DMS53 (cell line): ENCODE results near the gene TSC22D3.
"Not testable (repeated sequence)": the region's sequence is repeated elsewhere in the genome, so short reads cannot be mapped to it uniquely, and the experiment has no call there.

Source experiments
- DNase-seq: peaks from one replicate; lab custom pipeline; 2025; lab: John Stamatoyannopoulos, UW

The TSC22D3 gene

DNA sequence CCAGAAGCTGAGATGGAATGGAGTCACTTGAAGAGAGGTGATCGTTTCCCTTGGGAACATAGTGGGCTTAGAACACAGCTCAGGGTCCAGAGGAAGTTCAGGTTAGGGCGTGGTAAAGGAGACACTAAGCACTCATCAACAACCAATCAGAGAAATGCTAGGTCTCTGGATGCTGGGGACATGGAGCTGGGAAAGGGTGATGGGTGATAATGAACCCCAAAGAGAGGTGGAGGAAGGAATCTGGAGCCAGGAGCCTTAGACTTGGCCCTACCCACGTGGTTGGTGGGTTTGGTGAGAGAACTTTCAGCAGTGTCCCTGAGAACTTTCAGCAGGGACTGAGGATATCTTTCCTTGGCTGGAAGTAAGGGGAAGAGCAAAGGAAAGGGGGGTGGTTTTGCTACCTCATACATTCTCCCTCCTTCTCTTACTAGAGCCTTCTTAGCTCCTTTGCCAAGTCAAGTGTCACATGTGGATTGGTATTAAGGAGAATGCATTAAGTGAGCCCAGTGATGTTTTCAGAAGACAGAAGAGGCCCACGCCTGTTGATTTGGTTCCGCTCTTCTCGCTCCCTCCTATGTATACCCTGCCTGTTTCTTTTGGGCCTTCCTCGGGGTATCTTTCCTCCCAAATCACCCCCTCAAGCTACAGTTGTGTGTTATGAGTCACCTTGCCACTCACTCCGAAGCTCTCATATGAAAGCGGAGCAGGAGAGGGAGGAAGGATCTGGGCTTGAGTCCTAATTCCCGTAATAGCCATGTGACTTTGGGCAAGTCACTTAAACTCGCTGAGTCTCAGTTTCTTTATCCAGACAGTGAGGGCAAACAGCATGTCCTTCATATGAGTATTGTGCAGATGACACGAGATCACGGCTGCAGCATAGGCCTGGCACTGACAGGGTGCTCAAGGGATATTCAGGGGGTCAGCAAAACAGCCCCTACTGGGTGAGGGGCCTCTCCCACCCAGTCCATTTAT, 63.1 kb downstream of the TSC22D3 start:
- no peak for DNase-seq

DNA sequence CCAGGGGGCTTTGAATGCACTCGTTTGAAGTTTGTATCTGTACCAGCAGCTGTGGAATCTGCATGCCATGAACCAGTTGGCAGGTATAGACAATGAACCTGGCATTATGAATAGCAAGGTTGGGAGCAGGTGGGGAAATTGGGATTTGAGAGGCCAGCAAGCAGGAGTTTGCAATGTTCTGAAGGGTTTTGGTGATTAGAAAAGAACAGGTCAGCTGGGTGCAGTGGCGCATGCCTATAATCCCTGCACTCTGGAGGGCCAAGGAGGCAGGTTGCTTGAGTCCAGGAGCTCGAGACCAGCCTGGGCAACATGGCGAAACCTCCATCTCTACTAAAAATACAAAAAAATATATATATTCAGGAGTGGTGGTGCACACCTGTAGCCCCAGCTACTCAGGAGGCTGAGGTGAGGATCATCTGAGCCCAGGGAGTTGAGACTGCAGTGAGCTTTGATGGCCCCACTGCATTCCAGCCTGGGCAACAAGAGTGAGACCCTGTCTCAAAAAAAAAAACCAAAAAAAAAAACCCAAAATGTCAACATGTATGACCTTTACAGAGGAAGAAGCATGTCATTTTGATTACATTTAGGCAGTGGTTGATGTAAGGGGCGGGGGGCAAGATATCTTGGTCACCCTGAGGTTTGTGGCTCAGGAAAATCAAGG, 63.9 kb downstream of the TSC22D3 start:
- no peak for DNase-seq

DNA sequence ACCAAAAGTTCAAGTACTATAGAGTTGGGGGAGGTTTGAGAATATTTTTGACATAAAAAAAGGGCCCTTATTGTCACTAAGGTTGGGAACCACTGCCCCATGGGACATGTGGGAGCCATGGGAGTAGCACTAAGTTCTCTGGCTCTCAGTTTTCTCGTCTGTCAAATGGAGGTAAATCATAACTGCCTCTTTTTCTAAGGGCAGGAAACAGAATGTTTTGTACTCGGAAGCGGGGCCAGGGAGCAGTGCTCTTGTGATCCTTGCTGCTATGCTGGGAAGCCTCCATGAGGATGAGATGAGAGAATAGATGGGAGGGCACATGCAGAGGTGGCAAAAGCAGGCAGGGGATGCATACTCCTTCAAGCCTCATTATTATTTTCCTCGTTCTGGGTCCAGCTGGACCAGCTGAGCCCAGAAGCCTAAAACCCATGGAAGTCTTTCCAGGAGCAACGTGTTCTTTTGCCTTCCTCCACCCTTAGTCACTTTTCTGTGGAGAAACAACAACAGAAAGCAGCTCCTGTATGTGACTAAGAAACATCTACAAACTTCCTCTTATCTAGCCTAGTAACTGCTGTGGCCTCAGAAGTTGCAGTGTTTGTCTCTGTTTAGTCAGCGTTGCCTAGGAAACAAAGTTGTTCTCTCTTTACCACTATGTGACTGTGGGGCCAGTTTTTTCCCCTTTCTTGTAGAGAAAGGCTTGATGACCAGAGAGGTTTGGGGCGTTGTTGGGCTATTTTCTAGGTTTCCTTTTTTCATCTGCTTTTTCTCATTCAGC, 64.8 kb downstream of the TSC22D3 start:
- peak; percentile 82 for DNase-seq

DNA sequence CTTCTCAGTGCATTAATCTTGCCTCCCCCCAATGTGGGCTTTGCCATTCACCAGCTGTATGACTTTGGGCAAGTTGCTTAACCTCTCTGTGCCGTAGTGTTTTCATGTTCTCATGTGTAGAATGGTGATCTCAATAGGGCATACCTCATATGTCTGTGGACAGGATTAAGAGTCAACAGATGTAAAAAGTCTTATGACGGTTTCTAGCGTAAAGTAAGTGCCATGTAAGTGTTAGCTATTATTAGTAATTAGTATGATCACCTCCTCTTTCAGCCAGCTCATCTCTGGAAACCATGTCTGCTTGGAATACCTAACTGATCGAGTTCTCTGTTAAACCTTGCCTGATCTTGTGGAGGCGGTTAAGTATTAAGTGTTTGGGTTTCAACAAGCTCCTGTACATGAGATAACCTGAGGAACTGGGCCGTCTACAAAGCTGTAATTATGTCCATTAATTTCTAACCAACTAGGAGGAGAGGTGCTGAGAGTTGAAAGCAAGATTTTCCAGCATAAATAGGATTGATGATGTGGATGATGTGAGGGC, 66.3 kb downstream of the TSC22D3 start:
- no peak for DNase-seq

DNA sequence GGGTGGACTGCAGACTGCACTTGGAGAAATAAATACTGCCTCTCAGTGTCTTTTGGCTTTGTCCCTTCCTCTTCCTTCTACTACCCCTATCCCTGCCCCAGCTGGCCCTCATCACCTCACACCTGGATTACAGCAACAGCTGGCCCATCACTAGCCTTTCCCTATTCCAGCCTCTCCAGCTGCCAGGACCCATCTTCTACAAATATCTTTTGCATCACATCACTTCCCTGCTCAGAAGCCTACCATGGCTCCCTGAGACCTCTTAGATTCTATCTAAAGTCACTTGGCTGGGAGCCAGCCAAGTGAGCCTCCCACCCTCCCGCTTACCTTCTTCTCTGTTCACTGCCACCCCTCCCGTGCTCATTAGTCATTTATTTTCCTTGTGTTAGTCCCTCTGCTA, 66.8 kb downstream of the TSC22D3 start:
- no peak for DNase-seq

DNA sequence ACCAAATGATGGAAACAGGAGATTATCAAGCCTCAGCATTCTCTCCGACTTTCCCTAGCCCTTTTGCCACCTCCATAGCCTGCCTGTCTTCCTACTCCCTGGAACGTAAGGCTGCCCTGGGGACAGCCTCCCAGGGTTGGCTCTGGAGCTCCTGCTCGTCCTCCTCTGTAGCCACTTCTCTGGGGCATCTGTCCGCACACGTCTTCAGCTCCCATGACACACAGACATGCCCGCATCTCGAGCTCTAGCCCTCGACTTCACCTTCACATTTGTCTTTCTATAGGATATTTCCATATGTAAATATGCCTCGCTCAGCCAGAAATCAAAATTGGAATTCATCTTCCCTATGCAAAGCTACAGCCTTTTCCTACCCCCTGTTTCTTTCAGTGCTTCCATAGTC, 67.7 kb downstream of the TSC22D3 start:
- DNase-seq, result no peak

DNA sequence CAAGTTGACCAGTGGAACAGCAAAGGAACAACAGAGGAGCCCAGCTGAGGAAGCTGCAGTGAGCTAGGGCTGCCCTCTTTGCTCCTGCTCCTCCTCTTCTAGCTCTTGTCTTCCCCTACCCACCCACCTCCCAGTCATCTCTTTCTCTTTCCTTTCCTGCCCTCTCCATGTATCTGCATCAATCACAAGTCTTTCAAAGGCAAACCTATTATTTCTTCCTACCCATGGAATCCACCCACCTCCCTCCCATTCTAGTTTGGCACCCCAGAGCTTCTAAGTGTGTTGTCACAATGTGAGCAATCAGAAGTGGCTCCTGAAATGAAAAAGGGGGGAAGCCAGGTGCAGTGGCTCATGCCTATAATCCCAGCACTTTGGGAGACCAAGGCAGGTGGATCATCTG, 69.3 kb downstream of the TSC22D3 start:
- DNase-seq, result no peak

DNA sequence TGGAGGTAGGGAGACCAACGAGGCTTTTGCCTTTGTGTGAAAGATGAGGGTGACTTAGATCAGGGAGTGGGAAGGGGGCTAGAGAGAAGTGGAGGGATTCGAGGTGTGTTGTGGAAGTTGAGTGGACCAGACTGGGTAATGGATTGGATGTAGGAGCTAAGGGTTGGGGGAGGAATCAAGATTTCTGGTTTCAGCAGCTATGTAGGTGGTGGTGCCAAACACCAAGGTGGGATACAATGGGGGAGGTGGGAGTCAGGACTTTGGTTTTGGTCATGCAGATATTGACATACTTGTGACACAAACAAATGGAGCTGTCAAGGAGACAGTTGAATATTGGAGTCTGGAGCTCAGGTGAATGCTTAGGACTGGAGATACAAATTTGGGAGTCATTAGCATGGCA, 71.0 kb downstream of the TSC22D3 start:
- no peak for DNase-seq

DNA sequence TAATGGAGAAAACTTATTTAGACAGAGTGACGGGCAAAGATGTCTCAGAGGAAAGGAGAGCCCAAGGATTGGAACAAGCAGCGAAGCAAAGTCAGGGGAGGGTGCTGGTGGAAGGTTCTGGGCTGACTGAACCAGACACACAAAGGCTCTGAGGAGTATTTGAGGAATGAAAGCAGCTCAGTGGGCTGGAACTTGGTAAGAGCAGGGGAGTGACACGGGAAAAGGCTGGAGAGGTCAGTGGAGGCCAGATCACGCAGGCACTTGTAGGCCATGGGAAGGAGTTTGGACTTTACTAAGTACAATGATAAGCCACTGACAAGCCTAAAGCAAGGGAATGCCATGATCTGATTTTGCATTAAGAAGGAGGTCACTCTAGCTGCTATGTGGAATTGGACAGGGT, 71.4 kb downstream of the TSC22D3 start:
- no peak for DNase-seq

DNA sequence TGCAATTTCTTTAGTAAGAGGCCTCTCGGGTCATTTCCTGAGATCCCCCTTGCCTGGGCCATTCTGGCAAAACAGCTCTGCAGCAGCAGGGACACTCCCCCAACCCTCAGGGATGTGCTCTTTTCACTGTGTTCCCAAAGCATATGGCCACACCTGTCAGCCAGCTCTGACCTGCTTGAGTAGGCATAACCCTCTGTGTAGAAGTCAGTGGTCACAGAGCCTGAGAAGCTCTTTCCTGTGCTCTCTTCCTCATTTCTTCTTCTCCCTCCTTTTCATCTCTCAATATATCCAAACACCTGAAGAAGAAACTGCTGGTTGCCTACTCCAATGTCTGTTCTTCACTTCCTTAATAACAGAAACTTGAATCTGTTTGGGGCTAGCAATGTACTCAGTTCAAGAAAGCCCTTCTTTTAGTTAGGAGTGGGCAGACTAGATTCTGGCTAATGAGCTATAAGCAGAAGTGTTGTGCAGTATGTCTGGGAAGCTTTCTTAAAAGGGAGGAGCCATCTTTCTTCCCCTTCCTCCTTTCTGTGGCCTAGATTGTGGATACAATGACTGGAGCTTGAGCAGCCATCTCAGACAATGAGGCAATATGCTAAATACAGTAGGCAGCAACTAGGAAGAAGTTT, 74.0 kb downstream of the TSC22D3 start:
- no peak for DNase-seq

DNA sequence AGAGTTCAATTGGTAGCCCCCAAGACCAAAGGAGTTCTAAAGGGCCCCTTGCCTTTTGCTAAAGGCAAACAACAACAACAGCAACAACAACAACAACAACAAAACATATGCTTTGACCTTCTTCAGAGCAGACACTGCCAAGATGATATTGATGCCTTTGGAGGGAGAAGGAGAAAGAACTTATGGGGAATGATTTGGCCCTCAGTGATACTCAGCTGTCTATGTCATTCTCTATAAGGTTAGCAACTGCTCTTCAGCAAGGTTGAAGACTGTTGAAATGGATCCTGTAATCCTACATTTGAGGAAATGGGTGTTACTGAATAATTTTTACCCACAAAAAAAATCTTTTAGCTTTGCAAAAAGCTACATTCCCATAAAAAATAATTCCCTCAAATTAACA, 74.8 kb downstream of the TSC22D3 start:
- no peak for DNase-seq

DNA sequence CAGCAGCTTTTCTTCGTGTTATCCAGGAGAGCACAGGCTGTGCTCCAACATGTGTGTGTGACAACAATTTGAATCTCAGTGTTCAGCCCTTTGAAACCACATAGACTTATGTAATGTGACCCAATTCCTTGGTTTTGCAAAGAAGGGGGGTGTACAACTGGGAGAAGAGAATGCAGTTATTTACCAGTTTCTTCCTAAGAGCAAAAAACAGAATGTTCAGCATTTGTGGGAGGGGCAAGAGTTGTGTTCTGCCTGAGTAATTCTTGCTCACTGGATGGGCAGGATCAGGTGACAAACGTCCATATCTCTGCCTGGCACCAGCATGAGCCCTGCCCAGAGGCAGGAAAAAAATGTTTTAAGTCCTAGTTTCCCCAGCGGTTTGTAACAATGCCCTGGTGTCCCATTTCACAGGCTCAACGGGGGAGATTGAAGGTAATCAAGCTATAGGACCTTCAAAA, 75.2 kb downstream of the TSC22D3 start:
- peak; percentile 12 for DNase-seq

DNA sequence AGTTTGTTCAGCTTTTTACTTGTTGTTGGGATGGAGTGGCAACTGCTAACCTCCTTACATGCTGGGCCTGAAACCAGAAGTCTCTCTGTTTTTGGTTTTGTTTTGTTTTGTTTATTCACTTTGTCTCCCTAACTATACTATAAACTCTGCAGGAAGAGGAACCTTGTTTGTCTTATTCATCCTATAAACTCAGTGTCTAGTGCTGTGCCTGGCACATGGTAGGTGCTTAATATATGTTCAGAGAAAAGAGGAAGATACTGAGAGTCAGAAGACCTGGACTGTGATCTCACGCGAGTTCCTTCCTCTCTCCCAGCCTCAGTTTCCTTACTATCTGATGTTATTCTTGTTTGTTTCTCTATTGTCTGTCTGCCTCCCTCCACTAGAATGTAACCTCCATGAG, 76.0 kb downstream of the TSC22D3 start:
- no peak for DNase-seq

DNA sequence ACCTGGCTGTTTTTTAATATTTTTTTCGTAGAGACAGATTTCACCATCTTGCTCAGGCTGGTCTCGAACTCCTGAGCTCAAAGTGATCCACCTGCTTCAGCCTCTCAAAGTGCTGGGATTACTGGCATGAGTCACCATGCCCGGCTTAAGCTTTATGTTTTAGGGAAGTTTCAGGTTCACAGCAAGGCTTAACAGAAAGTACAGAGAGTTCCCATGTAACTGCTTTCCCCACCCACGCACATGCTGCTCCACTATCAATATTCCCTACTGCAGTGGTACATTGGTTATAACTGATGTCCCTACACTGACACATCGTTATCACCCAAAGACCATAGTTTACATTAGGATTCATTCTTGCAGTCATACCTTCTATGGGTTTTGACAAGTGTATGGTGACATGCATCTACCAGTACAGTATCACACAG, 84.6 kb downstream of the TSC22D3 start:
- DNase-seq, result no peak

DNA sequence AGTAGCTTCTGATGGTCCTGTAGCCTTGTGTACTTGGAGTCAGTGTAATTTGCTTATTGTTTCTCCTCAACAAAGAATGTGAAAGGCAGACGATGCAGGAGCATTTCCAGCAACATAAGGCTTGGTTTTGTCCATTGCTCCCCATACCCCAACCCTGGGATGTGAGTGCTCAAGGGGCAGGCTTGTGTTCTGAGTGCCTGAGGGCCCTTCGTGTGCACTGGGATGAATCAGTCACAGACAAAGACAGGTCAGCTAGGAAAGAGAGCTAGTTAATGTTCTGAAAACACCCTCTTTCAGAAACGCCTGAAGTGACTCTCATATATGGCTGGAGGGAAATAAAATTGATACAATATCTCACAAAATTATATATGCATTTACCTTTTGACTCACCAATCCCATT, 88.1 kb downstream of the TSC22D3 start:
- no peak for DNase-seq

DNA sequence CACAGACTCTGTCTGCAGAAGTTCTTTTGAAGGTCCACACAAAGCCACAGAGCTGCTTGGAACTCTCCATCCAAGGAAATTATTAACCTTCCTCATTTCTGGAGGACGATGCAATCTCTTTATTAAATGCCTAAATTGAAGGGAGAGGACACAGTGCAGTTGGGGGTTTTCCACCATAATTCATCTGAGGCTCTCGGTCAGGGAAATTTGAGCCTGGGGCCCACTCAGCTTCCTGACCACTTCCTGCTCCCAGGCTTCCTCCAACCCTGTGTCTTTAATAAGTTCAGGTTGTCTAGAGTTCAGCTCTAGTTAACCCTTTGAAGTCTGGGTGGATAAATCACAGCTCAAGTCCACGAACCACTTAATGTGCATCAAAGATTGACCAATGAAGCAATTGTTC, 88.8 kb downstream of the TSC22D3 start:
- DNase-seq, result no peak

DNA sequence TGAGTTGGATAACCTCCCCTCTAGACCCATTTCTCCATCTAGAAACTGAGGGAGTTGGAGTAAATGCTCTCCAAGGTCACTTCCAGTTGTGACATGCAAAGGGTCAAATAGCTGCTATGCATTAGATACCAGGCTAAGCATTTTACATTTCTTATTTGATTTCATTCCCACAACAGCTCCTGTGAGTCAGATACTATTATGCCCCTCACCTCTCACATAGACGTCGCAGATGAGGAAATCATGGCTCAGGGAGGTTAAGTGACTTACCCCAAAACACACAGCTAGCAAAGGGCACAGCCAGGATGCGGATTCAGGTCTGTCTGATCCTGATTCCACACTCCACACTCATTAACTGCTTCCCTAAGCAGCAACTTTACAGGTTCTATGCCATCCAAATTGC, 89.6 kb downstream of the TSC22D3 start:
- DNase-seq, result no peak

DNA sequence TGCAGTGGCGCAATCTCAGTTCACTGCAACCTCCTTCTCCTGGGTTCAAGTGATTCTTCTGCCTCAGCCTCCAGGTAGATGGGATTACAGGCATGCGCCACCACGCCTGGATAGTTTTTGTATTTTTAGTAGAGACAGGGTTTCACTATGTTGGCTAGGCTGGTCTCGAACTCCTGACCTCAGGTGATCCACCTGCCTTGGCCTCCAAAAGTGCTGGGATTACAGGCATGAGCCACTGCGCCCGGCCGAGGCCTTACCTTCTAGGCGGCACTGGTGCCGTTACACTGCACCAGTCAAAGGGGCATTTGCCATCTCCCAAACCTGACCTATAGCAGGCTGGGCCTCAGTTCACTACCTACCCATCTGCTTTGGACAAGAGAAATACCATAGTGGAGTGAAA, 90.0 kb downstream of the TSC22D3 start:
- not testable (repeated sequence) for DNase-seq

DNA sequence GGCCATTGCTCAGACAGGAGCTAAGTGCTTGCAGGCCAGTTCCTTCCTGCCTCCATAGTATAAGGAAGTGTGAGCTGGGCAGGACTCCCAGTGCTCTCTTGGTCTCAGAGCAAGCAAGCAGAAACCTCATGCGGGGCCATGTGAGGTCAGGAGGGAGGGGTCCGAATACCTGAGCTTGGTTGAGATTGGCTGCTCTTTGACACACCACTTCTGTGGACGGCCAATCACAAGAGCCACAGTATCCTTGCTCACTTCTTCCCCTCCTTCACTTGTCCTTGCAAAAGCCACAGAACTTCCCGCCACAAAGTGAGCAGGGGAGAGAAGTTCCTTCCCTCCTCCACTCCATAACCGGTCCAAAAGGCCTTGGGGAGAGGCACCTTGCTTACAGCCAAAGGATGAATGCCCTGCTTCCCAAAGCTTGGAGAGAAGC, 90.6 kb downstream of the TSC22D3 start:
- DNase-seq, result no peak

DNA sequence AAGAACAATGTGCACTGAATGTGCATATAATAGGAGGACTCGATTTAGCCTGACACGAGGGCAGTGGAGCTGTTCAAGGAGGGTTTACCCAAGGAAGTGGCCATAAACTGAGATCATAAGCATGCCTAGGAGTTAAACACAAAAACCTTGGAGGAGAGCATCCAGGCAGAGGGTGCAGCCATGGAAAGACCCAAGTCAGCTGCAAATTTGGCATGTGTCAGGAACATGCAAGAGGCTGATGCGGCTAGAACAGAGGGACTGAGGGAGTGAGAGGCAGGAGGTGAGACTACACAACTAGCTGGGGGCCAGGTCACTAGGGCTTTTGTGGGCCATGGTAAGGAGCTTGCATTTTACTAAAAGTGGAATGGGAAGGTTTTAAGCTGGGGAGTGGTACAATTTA, 91.7 kb downstream of the TSC22D3 start:
- no peak for DNase-seq

DNA sequence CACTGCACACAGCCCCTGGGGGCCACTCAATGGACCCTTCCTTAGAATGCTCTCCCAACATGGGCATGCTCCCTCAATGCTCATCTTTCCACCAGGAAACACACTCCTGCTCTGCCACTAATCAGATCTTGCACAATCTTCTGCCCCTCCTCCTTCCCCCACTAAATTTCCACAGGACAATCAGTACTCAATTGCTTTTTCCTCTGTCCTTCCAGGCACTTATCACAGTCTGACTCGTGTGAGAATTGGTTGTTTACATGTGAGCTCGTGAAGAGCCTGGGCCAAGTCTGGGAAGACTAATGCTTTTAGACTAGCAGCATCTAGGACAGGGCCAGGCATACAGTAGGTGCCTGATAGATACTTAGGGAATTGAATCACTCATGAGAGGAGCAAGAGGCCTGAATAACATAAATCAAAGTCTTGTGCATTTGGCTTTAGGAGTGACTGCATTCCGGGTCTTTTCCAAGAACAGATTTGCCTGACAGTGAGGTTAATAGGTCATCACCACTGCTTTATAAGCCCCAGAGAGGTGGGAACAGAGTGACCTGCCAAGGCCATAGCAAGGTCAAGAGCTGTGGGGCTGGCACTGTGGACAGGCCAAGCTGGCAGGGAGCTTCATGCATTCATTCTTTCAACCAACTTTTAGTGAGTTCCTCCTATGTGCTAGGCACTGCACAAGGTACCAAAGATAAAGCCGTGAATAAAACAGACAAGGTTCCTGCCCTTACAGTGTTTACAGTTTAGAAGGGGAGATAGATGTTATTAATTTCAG, 92.3 kb downstream of the TSC22D3 start:
- no peak for DNase-seq
